Rectal smooth muscle tissue (tissue), 1 donor: ENCODE data around the gene RAB35.

Experiments used
- H3K27ac ChIP-seq: one replicate; pipeline ENCODE4 v1.7.0; 2013; ENCODE audit warnings: low read depth, low read length, inconsistent platforms
- H3K27me3 ChIP-seq: one replicate; pipeline ENCODE4 v1.7.0; 2013; ENCODE audit warnings: low read length; ENCODE audit not compliant: control insufficient read depth, insufficient read depth
- H3K36me3 ChIP-seq: one replicate; pipeline ENCODE4 v1.7.0; 2013; ENCODE audit warnings: low read length; ENCODE audit not compliant: control insufficient read depth, insufficient read depth
- H3K4me1 ChIP-seq: one replicate; pipeline ENCODE4 v1.7.0; 2013; ENCODE audit warnings: low read length; ENCODE audit not compliant: control insufficient read depth, insufficient read depth
- H3K4me3 ChIP-seq: one replicate; pipeline ENCODE4 v1.7.0; 2013; ENCODE audit warnings: low read length
- H3K9ac ChIP-seq: one replicate; pipeline ENCODE4 v1.7.0; 2013; ENCODE audit warnings: low read length

RAB35 gene

DNA sequence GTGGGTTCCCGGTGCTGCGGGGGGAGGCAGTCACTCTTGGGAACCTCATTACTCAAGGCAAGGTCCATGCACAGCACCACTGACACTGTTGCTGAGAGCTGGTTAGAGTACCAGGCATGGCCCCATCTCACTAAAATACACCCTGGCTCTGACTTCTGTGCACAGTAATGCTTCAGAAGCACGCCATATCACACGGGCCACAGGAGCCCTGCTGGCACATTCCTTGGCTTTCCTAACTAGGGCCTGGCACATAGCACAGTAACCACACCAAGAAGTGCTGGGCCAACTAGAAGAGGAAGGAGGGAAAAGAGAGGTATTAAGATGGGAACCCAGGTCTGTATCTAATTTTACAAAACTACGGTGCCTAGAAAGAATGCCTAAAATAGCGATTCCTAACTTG lies 13.5 kb upstream of the RAB35 start:
- Histone ChIP-seq H3K27ac (no peak overlapping the region), H3K36me3 (peaks cover 72% of the 10 kb centered on the region), H3K27me3 (no peaks in the 10 kb centered on the region), H3K9ac (no peak overlapping the region), H3K4me3 (no peak overlapping the region), H3K4me1 (no peaks in the 10 kb centered on the region)

DNA sequence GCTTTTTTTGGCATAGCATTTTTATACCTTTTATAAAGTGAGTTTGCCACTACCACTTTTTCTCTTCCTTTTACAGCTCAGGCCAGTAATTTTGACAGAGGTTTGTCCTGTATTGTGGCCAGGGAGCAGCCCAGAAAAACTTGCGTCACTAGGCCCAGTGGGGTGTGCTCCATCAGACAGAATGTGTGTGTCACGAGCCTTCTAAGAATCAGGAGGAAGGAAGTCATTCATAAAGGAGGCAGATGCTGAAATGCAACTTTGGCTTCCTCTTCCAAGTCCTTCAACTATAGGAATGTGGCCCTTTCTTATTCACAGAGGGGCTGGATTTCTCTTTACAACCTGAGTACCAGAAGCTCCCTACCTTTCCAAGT lies 10.1 kb upstream of the RAB35 start:
- Histone ChIP-seq H3K4me1 (no peaks in the 10 kb centered on the region), H3K36me3 (peaks cover 41% of the 10 kb centered on the region), H3K9ac (no peak overlapping the region), H3K27ac (no peak overlapping the region), H3K27me3 (no peaks in the 10 kb centered on the region), H3K4me3 (no peak overlapping the region)

DNA sequence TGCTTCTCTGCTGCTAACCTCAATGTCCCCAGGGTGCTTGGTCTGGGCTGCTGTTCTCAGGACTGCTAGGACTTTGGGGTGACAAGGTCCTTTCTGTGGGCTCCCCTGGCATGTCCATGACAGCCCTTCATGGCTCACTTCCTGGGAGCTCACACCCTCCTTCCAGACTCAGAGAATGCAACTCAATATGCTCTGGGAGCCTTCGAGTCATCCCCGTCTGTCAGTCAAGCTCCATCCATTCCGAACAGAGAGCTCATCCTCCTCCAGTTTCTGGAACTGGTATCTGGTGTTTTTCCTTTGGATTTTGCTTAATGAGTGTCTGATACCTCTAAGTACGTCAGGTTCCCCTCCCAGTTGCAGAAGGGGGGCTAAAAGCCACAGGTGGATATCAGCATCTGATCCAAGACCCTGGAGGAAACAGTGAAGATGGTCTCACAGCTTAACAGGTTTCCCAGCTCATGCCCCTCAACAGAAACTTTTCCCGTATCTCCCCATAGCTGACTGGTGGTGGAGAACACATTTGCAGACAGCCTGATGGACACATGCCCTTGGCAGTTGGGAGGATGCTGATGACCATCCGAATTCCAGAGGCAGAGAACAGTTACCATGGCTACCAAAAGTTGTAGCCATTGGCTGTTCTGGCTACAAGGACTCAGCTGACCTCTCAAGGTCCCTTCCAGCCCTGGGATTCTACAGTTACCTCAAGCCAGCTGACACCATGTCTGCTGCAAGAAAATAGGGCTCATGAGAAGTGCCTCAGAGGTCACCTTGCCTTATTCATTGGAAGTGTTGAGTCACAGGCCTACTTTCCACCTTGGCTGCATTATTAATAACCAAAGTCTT lies 9.5 kb upstream of the RAB35 start:
- Histone ChIP-seq H3K9ac (no peak overlapping the region), H3K27me3 (no peaks in the 10 kb centered on the region), H3K4me3 (no peak overlapping the region), H3K27ac (no peak overlapping the region), H3K4me1 (no peaks in the 10 kb centered on the region), H3K36me3 (peaks cover 36% of the 10 kb centered on the region)

DNA sequence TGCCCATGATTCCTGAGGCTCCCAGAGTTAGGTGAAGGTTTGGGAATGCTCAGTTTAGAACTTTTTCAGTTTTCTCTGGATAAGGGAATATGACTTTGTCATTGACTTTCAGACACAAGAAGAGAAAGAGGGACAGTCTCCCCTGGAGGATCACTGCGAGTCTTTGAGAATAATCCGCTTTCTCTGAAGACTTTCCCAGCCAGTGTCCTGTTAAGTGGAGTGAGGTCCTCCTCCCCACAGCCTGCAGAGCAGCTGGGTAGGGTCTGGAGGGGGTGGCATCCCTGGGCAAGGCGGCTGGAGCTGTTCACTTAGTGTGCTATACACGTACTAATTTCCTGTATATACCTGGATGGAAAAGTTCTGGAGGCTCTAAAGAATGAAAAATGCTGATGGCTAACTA lies 8.5 kb upstream of the RAB35 start:
- Histone ChIP-seq H3K27ac (no peak overlapping the region), H3K4me3 (no peak overlapping the region), H3K4me1 (no peaks in the 10 kb centered on the region), H3K27me3 (no peaks in the 10 kb centered on the region), H3K36me3 (peaks cover 26% of the 10 kb centered on the region), H3K9ac (no peak overlapping the region)

DNA sequence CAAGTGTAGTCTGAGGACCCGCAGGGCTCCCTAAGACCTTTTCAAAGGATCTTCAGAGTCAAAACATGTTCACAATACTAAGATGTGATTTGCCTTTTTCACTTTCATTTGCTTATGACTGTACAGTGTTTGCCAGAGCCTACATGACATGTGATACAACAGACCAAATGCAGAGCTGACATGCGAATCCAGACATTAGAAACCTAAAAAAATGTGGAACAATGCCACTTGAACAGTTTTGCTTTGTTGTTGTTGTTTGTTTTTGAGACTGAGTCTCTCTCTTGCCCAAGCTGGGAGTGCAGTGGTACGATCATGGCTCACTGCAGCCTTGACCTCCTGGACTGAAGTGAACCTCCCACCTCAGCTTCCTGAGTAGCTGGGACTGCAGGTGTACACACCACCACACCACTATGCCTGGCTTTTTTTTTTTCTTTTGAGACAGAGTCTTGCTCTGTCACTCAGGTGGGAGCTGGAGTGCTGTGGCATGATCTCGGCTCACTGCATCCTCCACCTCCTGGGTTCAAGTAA lies 5.3 kb upstream of the RAB35 start:
- Histone ChIP-seq H3K9ac (no peak overlapping the region), H3K36me3 (peaks cover 2% of the 10 kb centered on the region), H3K27me3 (no peaks in the 10 kb centered on the region), H3K27ac (no peak overlapping the region), H3K4me3 (no peak overlapping the region), H3K4me1 (peaks cover 17% of the 10 kb centered on the region)

DNA sequence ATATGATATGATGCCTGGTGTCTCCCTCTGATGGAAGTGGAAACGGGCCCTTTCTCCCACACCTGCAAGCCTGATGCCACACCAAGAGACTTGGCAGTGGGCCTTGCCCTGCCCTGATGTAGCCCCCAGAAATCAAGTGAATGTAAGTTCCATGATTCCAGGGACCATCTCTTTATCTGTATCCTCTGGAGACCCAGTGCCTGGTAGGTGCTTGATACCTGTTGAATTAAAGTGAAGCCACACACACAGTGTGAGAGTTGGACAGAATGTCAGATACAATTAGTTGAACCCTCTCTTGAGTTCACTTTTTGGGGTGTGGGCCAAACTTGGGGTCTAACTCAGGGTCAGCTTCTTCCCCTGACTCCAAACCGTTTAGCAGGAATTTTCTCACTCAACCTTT lies 4.8 kb upstream of the RAB35 start:
- no peak overlapping the region for H3K4me3 ChIP-seq
- H3K36me3 ChIP-seq, result no peaks in the 10 kb centered on the region
- no peaks in the 10 kb centered on the region for H3K27me3 ChIP-seq
- peaks cover 17% of the 10 kb centered on the region for H3K4me1 ChIP-seq
- H3K9ac ChIP-seq, result no peak overlapping the region
- no peak overlapping the region for H3K27ac ChIP-seq

DNA sequence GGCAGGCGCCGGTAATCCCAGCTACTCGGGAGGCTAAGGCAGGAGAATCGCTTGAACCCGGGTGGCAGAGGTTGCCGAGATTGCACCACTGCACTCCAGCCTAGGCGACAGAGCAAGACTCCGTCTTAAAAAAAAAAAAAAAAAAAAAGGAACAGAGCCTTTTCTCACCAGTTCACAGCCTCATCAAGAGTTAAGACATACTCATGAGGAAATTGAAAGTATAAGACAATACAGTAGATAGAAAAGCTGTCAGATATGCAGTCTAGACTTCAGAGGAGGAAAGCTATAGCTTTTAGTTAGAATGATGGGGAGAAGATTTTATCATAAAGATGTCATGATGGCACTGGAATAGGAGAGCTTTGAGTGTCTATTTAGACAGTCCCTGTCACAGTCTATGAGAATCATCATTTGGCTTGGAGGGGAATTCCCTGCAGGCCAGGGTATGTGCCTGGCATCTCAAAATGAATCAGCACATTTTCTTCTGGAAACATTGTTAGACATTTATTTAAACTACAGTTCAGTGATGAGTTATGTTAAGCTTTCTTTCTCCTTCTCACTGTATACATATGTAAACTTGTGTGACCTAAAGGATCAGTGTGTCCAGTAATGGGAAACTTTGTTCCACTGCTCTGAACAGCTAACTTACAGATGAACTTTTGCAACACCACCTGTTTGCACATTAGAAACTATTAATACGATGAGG lies 2.9 kb upstream of the RAB35 start:
- Histone ChIP-seq H3K4me3 (no peak overlapping the region), H3K27ac (no peak overlapping the region), H3K9ac (no peak overlapping the region), H3K27me3 (no peaks in the 10 kb centered on the region), H3K36me3 (no peaks in the 10 kb centered on the region), H3K4me1 (peaks cover 27% of the 10 kb centered on the region)

DNA sequence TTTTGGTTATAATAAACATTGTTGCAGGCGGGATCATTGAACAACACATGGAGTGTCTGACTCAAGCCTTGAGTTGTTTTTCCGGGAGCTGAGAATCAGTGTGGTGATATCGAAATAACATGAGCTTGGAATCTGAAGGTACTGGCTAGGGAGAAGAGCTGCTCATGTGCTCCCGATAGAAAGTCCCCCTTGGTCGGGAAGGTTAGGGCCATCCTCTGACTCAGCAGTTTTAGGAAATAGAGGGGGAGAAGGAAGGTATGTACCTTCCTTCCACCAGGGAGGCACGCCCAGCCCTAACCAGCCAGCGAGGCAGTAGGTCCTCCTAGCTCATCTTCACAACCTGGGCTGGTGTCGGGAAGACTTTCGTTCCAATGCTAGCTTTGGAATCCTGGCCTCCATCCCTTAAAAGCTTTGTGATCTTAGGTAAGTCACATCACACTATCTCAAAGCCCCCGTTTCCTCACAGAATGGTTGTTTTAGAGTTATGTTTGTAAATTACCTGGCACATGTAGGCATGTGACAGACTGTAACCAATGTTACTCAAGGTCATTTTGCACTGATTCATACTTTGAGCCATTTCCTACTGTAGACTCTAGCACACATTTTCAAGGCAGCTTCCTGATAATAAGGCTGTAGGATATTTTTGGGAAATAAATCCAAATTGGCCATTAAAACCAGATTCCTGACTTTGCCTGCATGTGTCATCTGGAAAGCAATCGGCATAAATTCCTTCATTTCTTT lies 1.9 kb upstream of the RAB35 start:
- Histone ChIP-seq H3K36me3 (no peaks in the 10 kb centered on the region), H3K27me3 (no peaks in the 10 kb centered on the region), H3K4me1 (peaks cover 27% of the 10 kb centered on the region), H3K27ac (no peak overlapping the region), H3K4me3 (peak overlapping the region; percentile 82), H3K9ac (no peak overlapping the region)

DNA sequence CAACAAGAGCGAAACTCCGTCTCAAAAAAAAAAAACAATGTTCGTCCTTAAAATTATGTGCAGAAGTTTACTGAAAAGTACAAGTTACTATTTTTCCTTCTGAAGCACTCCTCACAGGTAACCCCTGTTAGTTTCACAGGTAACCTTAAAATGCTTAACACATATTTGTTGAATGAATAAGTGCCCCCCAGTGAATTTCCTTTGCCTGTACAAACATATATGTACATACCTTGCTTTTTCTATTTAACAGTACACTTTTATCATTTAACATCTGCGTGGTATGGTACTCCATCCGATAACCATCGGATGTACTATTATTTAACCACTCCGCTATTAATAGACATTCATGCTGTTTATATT lies 1.4 kb upstream of the RAB35 start:
- no peaks in the 10 kb centered on the region for H3K36me3 ChIP-seq
- H3K4me3 ChIP-seq, result peak overlapping the region; percentile 82
- peaks cover 27% of the 10 kb centered on the region for H3K4me1 ChIP-seq
- no peak overlapping the region for H3K9ac ChIP-seq
- no peak overlapping the region for H3K27ac ChIP-seq
- no peaks in the 10 kb centered on the region for H3K27me3 ChIP-seq

DNA sequence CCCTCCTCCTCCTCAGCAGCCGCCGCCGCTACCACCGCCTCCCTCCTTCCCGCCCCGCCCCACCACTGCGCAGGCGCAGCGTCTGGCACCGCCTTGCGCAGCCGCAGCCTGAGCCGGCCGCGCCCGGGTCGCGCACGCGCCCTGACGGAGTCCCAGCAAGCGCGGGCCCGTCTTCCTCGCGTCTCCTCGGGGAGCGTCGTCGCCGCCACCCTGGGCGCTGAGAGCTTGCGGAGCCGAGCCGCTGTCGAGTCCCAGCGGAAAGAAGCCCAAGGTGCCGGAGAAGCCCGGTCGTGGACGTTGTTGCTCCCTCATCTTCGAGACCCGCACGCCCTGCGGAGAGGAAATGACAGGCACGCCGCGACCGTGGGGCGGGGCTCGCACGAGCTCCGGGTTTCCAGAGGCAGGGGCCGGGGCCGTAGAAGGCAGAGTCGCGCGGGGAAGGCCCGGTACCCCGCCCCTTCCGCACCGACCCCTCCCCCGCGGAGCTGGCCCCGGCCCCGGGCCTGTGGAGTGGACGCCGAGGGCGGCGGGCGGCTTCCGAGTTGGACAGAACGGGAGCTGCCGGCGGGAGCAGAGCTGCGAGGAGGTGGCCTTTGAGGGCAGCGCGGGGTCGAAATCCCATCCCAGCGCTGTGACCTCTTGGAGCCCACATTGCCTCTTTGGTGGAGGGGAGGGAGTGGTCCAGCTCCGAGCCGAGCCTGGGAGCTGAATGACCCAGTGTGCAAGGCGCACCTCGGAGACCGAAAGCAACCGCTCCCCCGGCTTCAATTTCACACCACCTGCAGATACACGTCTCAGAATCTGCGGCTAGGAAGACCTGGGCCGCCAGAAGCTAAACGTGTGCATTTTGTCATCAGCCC lies 469 bp upstream of the RAB35 start:
- H3K36me3 ChIP-seq, result no peaks in the 10 kb centered on the region
- no peaks in the 10 kb centered on the region for H3K27me3 ChIP-seq
- H3K9ac ChIP-seq, result peak overlapping the region; percentile 71
- H3K4me3 ChIP-seq, result peak overlapping the region; percentile 82
- peaks cover 27% of the 10 kb centered on the region for H3K4me1 ChIP-seq
- H3K27ac ChIP-seq, result peak overlapping the region; percentile 95

DNA sequence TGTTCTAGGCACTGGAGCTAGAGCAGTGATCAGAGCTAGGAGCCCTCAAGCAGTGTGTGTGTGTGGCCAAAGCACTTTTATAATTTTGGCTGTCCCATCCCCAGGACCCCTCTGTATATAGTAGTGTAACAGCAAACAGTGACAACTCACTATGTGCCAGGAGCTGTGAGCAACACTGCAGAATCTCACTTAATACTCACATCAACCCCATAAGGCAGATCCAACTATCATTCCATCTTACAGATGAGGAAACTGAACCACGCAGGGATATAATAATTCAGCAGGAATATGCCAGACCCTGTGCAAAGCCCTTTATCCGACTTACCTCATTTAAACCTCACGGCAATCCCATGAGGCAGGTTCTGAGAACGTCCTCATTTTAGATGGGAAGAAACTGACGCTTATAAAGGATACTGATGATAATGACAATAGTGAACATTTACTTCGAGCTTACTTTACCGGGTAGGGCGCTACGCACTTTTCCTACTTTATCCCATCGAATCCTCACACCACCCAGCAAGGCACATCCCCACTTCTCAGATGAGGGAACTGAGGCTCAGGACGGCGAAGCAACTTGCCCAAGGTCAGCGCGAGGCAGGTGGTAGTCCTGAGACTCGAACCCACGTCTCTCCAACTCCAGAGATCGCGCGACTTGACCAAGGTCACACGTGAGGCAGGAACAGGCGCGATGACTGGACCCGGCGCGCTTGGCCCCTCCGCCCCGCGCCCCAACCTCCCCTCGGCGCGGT lies 687 bp downstream of the RAB35 start:
- Histone ChIP-seq H3K27me3 (no peaks in the 10 kb centered on the region), H3K27ac (peak overlapping the region; percentile 56), H3K36me3 (no peaks in the 10 kb centered on the region), H3K4me3 (peak overlapping the region; percentile 82), H3K4me1 (peaks cover 27% of the 10 kb centered on the region), H3K9ac (peak overlapping the region; percentile 50)
